Fibroblast of skin of right biceps (primary cell): ENCODE results near the gene KIFC1.
"Not testable (repeated sequence)": the region's sequence is repeated elsewhere in the genome, so short reads cannot be mapped to it uniquely, and the experiment has no call there.

Experiments used
- DNase-seq: peaks from one replicate; pipeline ENCODE4 v3.0.0-alpha.2; 2013

Gene KIFC1

GRCh38 chr6:33377171-33377570 is 14.5 kb upstream of the KIFC1 start:
- no peak for DNase-seq

- DNase-seq, result not testable (repeated sequence)
Observed at GRCh38 chr6:33379184-33379583, 12.4 kb upstream of the KIFC1 start.

GRCh38 chr6:33380272-33380981 is 11.2 kb upstream of the KIFC1 start:
- no peak for DNase-seq

- DNase-seq, result no peak
Observed at GRCh38 chr6:33383427-33384185, 8.0 kb upstream of the KIFC1 start.

- DNase-seq, result peak; percentile 72
Observed at GRCh38 chr6:33384581-33385020, 7.0 kb upstream of the KIFC1 start.

GRCh38 chr6:33390173-33390572 is 1.4 kb upstream of the KIFC1 start:
- DNase-seq, result no peak

- DNase-seq, result no peak
Observed at GRCh38 chr6:33390767-33391277, 801 bp upstream of the KIFC1 start.

- DNase-seq, result peak; percentile 48
Observed at GRCh38 chr6:33391922-33392594, 435 bp downstream of the KIFC1 start.

GRCh38 chr6:33392595-33392948 is 949 bp downstream of the KIFC1 start:
- no peak for DNase-seq

- DNase-seq, result no peak
Observed at GRCh38 chr6:33392979-33393378, 1.4 kb downstream of the KIFC1 start.

GRCh38 chr6:33397541-33397940 is 5.9 kb downstream of the KIFC1 start:
- DNase-seq, result no peak

GRCh38 chr6:33398601-33399000 is 7.0 kb downstream of the KIFC1 start:
- not testable (repeated sequence) for DNase-seq

- not testable (repeated sequence) for DNase-seq
Observed at GRCh38 chr6:33399881-33400280, 8.3 kb downstream of the KIFC1 start.

- no peak for DNase-seq
Observed at GRCh38 chr6:33404884-33405283, 13.3 kb downstream of the KIFC1 start.

- DNase-seq, result no peak
Observed at GRCh38 chr6:33405386-33405940, 13.8 kb downstream of the KIFC1 start.

GRCh38 chr6:33406126-33406525 is 14.5 kb downstream of the KIFC1 start:
- DNase-seq, result no peak

GRCh38 chr6:33407132-33407718 is 15.6 kb downstream of the KIFC1 start:
- peak; percentile 31 for DNase-seq

- peak; percentile 99 for DNase-seq
Observed at GRCh38 chr6:33410050-33410710, 18.6 kb downstream of the KIFC1 start.

GRCh38 chr6:33410711-33411631 is 19.3 kb downstream of the KIFC1 start, which contains the start of gene PHF1:
Gene PHF1, plus strand, starts transcription at chr6:33411014. Its CDS starts 1,250 bp downstream, at chr6:33412264.
- DNase-seq, result peak; percentile 87

- DNase-seq, result no peak
Observed at GRCh38 chr6:33411632-33412005, 20.0 kb downstream of the KIFC1 start.
